ENCODE measurements around the gene WNT3A.
"Not testable (repeated sequence)": the region's sequence is repeated elsewhere in the genome, so short reads cannot be mapped to it uniquely, and the experiment has no call there.

The WNT3A gene

GRCh38 chr1:228011721-228012311, 5.0 kb downstream of the WNT3A start:
- DNase-seq (ENCODE audit: low read depth), result no peak

GRCh38 chr1:228012555-228012954, 5.8 kb downstream of the WNT3A start:
- DNase-seq (ENCODE audit: low read depth), result no peak

DNA sequence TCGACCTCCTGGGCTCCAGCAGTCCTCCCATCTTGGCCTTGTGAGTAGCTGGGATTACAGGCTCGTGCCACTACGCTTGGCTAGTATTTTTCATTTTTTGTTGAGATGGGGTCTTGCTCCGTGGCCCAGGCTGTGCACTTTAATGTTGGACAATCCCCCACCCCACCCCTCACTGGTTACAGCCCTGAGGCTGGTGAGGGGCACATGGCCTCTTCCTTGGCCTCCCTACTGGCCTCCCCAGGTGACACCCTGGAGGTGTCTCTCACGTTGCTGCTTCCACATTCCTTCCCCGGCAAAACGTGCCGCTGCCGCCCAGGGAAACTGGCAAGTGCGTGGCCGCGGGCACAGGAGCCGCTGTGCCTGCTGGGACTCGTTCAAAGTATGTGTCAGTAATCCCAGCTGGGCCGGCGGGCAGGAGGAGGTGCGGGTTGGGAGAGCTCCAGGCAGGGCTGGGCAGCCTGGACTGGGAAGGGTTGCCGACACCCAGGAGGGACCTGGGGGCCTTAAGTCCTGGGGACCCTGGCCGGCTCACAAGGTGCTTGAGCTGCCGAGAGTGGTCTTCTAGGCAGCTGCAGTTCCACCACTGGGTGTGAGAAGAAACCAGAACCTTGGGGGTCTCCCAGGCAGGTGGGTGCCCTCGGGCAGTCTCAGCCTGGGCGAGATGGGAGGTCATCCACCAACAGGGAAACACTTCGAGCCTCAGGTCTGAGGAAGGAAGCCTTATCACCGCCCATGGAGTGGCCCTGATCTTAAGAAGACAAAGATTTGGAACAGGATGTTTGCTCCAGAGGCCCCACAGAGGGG, 6.5 kb downstream of the WNT3A start:
- DNase-seq (ENCODE audit: low read depth), result no peak

GRCh38 chr1:228013935-228014930, 7.4 kb downstream of the WNT3A start:
- no peak for DNase-seq (ENCODE audit: low read depth)

- no peak for DNase-seq (ENCODE audit: low read depth)
Measured at GRCh38 chr1:228015276-228016180, 8.7 kb downstream of the WNT3A start.

- DNase-seq (ENCODE audit: low read depth), result no peak
Measured at GRCh38 chr1:228016181-228016510, 9.3 kb downstream of the WNT3A start.

DNA sequence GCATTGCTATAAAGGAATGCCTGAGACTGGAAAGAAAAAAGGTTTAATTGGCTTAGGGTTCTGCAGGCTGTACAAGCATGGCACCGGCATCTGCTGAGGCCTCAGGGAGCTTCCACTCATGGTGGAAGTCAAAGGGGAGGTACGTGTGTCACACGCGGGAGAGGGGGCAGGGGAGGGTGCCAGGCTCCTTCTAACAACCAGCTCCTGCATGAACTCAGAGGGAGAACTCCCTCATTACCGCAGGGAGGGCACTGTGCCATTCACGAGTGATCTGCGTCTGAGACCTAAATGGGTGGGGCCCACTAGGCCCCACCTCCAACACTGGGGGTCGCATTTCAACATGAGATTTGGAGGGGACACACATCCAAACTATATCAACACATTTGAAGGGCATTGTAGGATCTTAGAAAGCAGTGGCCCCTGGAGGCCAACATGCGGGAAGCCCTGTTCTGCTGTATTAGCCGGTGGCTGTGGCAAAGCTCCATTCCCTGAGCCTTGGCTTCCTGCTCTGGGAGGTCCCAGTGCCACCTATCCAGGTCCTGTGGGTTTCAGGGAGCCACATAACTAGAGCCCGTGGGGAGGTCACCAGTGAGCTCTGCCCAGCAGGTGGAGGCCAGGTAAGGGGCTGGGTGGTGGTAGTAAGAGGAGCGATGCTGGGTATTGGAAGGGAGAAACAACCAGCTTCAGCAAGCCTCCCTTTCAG, 10.0 kb downstream of the WNT3A start:
- DNase-seq (ENCODE audit: low read depth), result no peak

- DNase-seq (ENCODE audit: low read depth), result no peak
Measured at GRCh38 chr1:228017356-228018124, 10.7 kb downstream of the WNT3A start.

GRCh38 chr1:228018125-228018398, 11.3 kb downstream of the WNT3A start:
- DNase-seq (ENCODE audit: low read depth), result no peak

DNA sequence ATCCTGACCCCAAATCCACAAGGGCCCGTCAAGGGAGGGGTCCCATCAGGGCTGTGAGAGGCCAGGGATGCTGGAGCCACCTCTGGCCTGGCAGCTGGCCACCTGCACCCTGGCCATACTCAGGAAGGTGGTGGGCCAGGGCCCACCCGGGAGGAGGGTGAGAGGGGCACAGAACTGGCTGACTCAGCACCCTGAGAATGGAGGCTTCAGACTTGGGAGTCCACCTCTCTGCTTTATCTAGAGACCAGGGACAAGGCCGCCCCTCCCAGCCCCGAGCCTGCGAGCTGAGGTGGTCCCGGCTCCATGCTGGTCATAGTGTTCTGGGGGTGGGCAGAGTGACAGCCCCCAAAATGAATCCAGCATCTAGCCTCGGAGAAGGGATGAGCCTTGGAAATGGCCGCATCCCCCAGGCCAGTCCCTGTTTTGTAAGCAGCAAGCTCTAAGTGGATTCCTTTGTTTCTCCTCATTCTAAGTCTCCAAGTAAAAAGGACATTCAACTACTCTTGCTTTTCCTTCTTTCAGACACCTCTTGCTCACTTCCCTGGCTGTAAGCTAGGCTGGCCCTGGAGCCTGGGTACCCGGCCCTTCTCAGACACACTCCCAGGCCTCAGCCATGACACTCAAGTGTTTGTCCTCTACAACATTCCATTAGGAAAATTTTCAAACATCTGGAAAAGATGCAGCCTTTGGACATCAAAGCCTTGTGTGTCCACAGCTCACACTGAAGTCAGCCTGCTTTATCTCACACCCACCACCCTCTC, 12.3 kb downstream of the WNT3A start:
- DNase-seq (ENCODE audit: low read depth), result no peak

GRCh38 chr1:228019722-228020083, 12.9 kb downstream of the WNT3A start:
- DNase-seq (ENCODE audit: low read depth), result not testable (repeated sequence)

- DNase-seq (ENCODE audit: low read depth), result no peak
Measured at GRCh38 chr1:228020686-228021354, 14.0 kb downstream of the WNT3A start.

- no peak for DNase-seq (ENCODE audit: low read depth)
Measured at GRCh38 chr1:228021355-228022030, 14.7 kb downstream of the WNT3A start.

- DNase-seq (ENCODE audit: low read depth), result no peak
Measured at GRCh38 chr1:228022571-228023293, 15.9 kb downstream of the WNT3A start.

- DNase-seq (ENCODE audit: low read depth), result no peak
Measured at GRCh38 chr1:228023294-228023639, 16.5 kb downstream of the WNT3A start.

DNA sequence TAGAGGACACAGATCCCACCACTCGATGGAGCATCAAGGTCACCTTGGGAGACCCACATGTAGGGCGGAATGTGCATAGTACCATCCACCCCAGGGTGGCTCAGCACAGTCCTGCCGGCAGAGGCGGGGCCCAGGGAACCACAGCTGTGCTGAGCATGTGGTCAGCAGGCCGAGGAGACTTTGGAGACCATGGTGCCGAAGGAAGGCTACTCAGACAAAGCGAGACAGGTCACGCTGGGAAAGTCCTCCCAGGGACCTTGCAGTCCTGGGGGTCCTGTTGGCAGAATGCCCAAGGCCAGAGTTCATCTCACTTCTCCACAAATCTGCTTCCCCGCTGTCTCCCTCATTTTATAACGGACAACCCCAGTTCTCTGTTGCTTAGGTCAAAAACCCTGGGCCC, 22.5 kb downstream of the WNT3A start:
- DNase-seq (ENCODE audit: low read depth), result no peak

DNA sequence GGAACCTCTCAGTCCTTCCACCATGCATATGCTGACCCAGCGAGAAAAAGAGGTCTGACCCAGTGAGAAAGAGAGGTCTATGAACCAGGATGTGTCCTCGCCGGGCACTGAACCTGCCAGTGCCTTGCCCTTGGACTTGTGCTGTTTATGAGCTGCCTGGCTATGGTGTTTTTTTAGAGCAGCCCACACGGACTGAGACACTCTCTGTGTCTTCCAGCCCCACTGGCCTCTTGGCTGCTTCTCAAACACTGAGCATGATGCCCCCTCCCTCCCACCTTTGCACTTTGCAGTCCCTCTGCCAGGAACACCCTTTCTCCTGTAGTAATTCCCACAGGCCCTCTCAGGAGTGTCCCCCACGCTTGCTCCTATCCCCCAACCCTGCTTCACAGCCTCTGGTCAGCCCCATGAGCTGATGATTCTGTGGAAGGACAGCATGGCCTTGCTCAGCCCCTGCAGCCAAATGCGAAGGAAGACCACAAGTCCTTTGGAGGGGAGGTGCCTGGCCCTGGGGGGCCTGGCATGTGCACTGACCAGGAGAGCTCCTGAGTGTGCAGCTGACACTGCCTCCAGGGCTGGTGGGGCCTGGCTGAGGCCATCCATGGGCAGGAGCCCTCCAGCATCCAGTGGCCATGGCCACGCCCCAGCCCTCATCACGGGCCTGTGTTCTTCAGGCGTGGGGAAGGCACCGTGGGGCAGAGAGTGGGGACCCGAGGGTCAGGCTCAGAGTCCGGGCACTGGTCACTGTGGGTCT, 23.8 kb downstream of the WNT3A start:
- DNase-seq (ENCODE audit: low read depth), result no peak

All from fibroblast of gingiva (primary cell).